OCI-LY7 (cell line): ENCODE measurements around the gene DNAJC6. TPM values are rescaled to one million over a fixed set of nuclear protein-coding genes. Genes with fewer than 3 reads are reported as not detected.

Experiments
- BruUV-seq: library from RNA; stranded (reverse); fragments of 400-500 nt; replicated peaks from 2 replicates; lab custom pipeline; 2021; lab: Mats Ljungman, UMichigan
- CTCF ChIA-PET: fragments of 300-600 bp; sonication (Branson Sonifier 250); formaldehyde crosslinking; loops from one replicate; lab custom pipeline; 2022; ENCODE audit warnings: antibody characterized with exemption; ENCODE audit not compliant: unreplicated experiment; lab: Charles Lee
- POLR2A ChIA-PET: fragments of 300-600 bp; sonication (Branson Sonifier 250); formaldehyde crosslinking; loops from one replicate; lab custom pipeline; 2022; ENCODE audit warnings: antibody characterized with exemption; lab: Charles Lee
- DNase-seq: peaks from one replicate; pipeline ENCODE4 v3.0.0-alpha.2; 2015; ENCODE audit warnings: low spot score
- H2AFZ ChIP-seq: fragments of 200-600 bp; sonication (generic), shearing (Covaris generic); 2 replicates; pipeline ENCODE4 v1.6.1; 2014; ENCODE audit warnings: mild to moderate bottlenecking, antibody characterized with exemption, low read length, moderate library complexity
- H3K27ac ChIP-seq: fragments of 200-600 bp; sonication (generic); 2 replicates; pipeline ENCODE4 v1.5.1; 2014; ENCODE audit warnings: mixed run types, low read depth, mild to moderate bottlenecking, moderate library complexity, low read length, inconsistent platforms; ENCODE audit not compliant: poor library complexity, severe bottlenecking
- H3K36me3 ChIP-seq: fragments of 200-600 bp; sonication (generic); 2 replicates; pipeline ENCODE4 v1.6.1; 2014; ENCODE audit warnings: mild to moderate bottlenecking, antibody characterized with exemption, low read length, moderate library complexity, mixed read lengths; ENCODE audit not compliant: insufficient read depth
- H3K4me1 ChIP-seq: fragments of 200-600 bp; sonication (generic); 2 replicates; pipeline ENCODE4 v1.5.1; 2014; ENCODE audit warnings: mild to moderate bottlenecking, low read length; ENCODE audit not compliant: insufficient read depth, poor library complexity, severe bottlenecking
- H3K4me2 ChIP-seq: fragments of 200-600 bp; sonication (generic); 2 replicates; pipeline ENCODE4 v1.6.1; 2014; ENCODE audit warnings: mild to moderate bottlenecking, low read length
- H3K4me3 ChIP-seq: fragments of 200-600 bp; sonication (generic); 2 replicates; pipeline ENCODE4 v1.5.1; 2014; ENCODE audit warnings: mild to moderate bottlenecking, low read depth, low read length; ENCODE audit not compliant: poor library complexity, severe bottlenecking
- H3K79me2 ChIP-seq: fragments of 200-600 bp; sonication (generic); 2 replicates; pipeline ENCODE4 v1.6.1; 2016; ENCODE audit warnings: low read depth, mild to moderate bottlenecking, low read length, moderate library complexity, mixed read lengths; ENCODE audit not compliant: insufficient read depth
- H3K9me2 ChIP-seq: fragments of 200-600 bp; sonication (generic); 2 replicates; pipeline ENCODE4 v1.6.1; 2016; ENCODE audit warnings: mild to moderate bottlenecking, low read length, mixed read lengths; ENCODE audit not compliant: insufficient read depth
- H3K9me3 ChIP-seq: fragments of 200-600 bp; sonication (generic); 2 replicates; pipeline ENCODE4 v1.6.1; 2014; ENCODE audit warnings: mild to moderate bottlenecking, mixed run types, low read length, mixed read lengths
- H4K20me1 ChIP-seq: fragments of 200-600 bp; sonication (generic); 2 replicates; pipeline ENCODE4 v1.6.1; 2014; ENCODE audit warnings: mild to moderate bottlenecking, antibody characterized with exemption, low read length, moderate library complexity, mixed read lengths; ENCODE audit not compliant: insufficient read depth
- CTCF ChIP-seq: fragments of 200-600 bp; sonication (generic); conservative IDR thresholded peaks from 2 replicates; pipeline ENCODE4 v1.5.1; 2014; ENCODE audit warnings: mild to moderate bottlenecking, antibody characterized with exemption, low read length, moderate library complexity, mixed read lengths
- EZH2phosphoT487 ChIP-seq: fragments of 200-600 bp; sonication (generic); IDR thresholded peaks from 2 replicates; pipeline ENCODE4 v1.6.1; 2018; ENCODE audit warnings: low read depth, borderline replicate concordance, mild to moderate bottlenecking, mixed run types, antibody characterized with exemption, low read length, moderate library complexity, mixed read lengths
- intact Hi-C: fragments of 100-400 bp; cut with micrococcal nuclease; formaldehyde crosslinking; loops from one replicate; pipeline ENCODE4 v1.10.0; 2022; ENCODE audit not compliant: unreplicated experiment
- total RNA-seq, 2 experiments: library from RNA; depleted of rRNA in 1 of 2; stranded (reverse); fragments of >200 nt in 1 of 2; shearing (Covaris generic) in 1 of 2; gene quantifications; 2 replicates each; pipeline ENCODE4 v1.2.3, GENCODE V29; 2014 to 2022

The DNAJC6 gene
- total RNA-seq, 2 experiments from 2014 or later: 6.6 to 10.2 TPM

- Histone ChIP-seq H3K4me3 (no peak overlapping the region), H3K36me3 (peaks cover 5% of the 10 kb centered on the region; the same call in 1 of the 2 replicates), H3K9me2 (no peaks in the 10 kb centered on the region), H4K20me1 (no peaks in the 10 kb centered on the region), H3K27ac (no peak overlapping the region), H3K4me1 (peaks cover 9% of the 10 kb centered on the region), H3K79me2 (no peaks in the 10 kb centered on the region), H2AFZ (no peak overlapping the region), H3K4me2 (no peak overlapping the region), H3K9me3 (no peaks in the 10 kb centered on the region)
- no peak for DNase-seq
- POLR2A ChIA-PET: interaction anchor here (0.8 to 1.0 kb wide), 2 partner anchors 10 to 25 kb away, joined by 4 to 5 read pairs; no protein-coding TSS in a partner anchor
- no TSS peak for BruUV-seq
- no peak for TF ChIP-seq EZH2phosphoT487
- CTCF ChIA-PET: no interaction called here
- intact Hi-C loops: no loop called here
Measured at GRCh38 chr1:65414538-65414937, 105.2 kb downstream of the DNAJC6 start.

GRCh38 chr1:65416767-65417166 lies 107.4 kb downstream of the DNAJC6 start:
- TF ChIP-seq CTCF (no peak), EZH2phosphoT487 (no peak)
- H3K4me3 ChIP-seq: no peak overlapping the region
- intact Hi-C loops: no loop called here
- DNase-seq: no peak
- no peaks in the 10 kb centered on the region for H3K9me3 ChIP-seq
- H3K4me2 ChIP-seq: no peak overlapping the region
- ChIA-PET CTCF (no interaction called here), POLR2A (interaction anchor here (4.9 kb wide), 1 partner anchor 12 kb away, joined by 24 read pairs; no protein-coding TSS in a partner anchor)
- no TSS peak for BruUV-seq
- H3K4me1 ChIP-seq: peaks cover 15% of the 10 kb centered on the region
- H3K9me2 ChIP-seq: no peaks in the 10 kb centered on the region
- H3K27ac ChIP-seq: no peak overlapping the region
- H3K36me3 ChIP-seq: no peaks in the 10 kb centered on the region; the same call in 1 of the 2 replicates
- peaks cover 9% of the 10 kb centered on the region; the same call in 1 of the 2 replicates for H3K79me2 ChIP-seq
- no peak overlapping the region for H2AFZ ChIP-seq
- H4K20me1 ChIP-seq: no peaks in the 10 kb centered on the region

GRCh38 chr1:65417729-65418128 lies 108.4 kb downstream of the DNAJC6 start:
- Histone ChIP-seq H3K27ac (no peak overlapping the region), H4K20me1 (no peaks in the 10 kb centered on the region), H3K9me3 (no peaks in the 10 kb centered on the region), H2AFZ (no peak overlapping the region), H3K36me3 (no peaks in the 10 kb centered on the region; the same call in 1 of the 2 replicates), H3K79me2 (peaks cover 15% of the 10 kb centered on the region; the same call in 1 of the 2 replicates), H3K4me1 (peaks cover 20% of the 10 kb centered on the region), H3K4me2 (no peak overlapping the region), H3K4me3 (no peak overlapping the region), H3K9me2 (no peaks in the 10 kb centered on the region)
- ChIA-PET POLR2A (interaction anchor here (0.6 to 4.9 kb wide), 2 partner anchors 13 to 287 kb away, joined by 3 to 24 read pairs; no protein-coding TSS in a partner anchor), CTCF (no interaction called here)
- no peak for TF ChIP-seq CTCF
- TF ChIP-seq EZH2phosphoT487: no peak
- intact Hi-C loops: no loop called here
- DNase-seq: no peak
- BruUV-seq: no TSS peak
